Measurements from ENCODE around the gene MCCC2.

The MCCC2 gene

GRCh38 chr5:71620630-71621029 lies 33.5 kb downstream of the MCCC2 start:
- TF ChIP-seq CTCF (IDR thresholded peaks at IDR 0.05; ENCODE audit: extremely low read depth, missing control alignments), result no peak
- DNase-seq (ENCODE audit: low spot score), result no peak

GRCh38 chr5:71621268-71621667 lies 34.1 kb downstream of the MCCC2 start:
- TF ChIP-seq CTCF (IDR thresholded peaks at IDR 0.05; ENCODE audit: extremely low read depth, missing control alignments), result no peak

GRCh38 chr5:71621741-71622140 lies 34.6 kb downstream of the MCCC2 start:
- no peak for DNase-seq (ENCODE audit: low spot score)
- TF ChIP-seq CTCF (IDR thresholded peaks at IDR 0.05; ENCODE audit: extremely low read depth, missing control alignments), result no peak

More at GRCh38 chr5:71621268-71621667, 34.1 kb downstream of the MCCC2 start:
- DNase-seq (ENCODE audit: low spot score), result no peak

- no peak for DNase-seq (ENCODE audit: low spot score)
- TF ChIP-seq CTCF (IDR thresholded peaks at IDR 0.05; ENCODE audit: extremely low read depth, missing control alignments), result no peak
These were observed 36.2 kb downstream of the MCCC2 start for GRCh38 chr5:71623221-71623794.

- DNase-seq (ENCODE audit: low spot score), result no peak
- TF ChIP-seq CTCF (IDR thresholded peaks at IDR 0.05; ENCODE audit: extremely low read depth, missing control alignments), result no peak
These were observed 42.8 kb downstream of the MCCC2 start for GRCh38 chr5:71629950-71630349.

- TF ChIP-seq CTCF (IDR thresholded peaks at IDR 0.05; ENCODE audit: extremely low read depth, missing control alignments), result no peak
- DNase-seq (ENCODE audit: low spot score), result no peak
These were observed 43.9 kb downstream of the MCCC2 start for GRCh38 chr5:71631070-71631469.

- no peak for DNase-seq (ENCODE audit: low spot score)
- TF ChIP-seq CTCF (IDR thresholded peaks at IDR 0.05; ENCODE audit: extremely low read depth, missing control alignments), result no peak
These were observed 45.0 kb downstream of the MCCC2 start for GRCh38 chr5:71632168-71632567.

Measured in GM20000 (cell line).